Activated T-helper 17 cell treated with anti-CD3 and anti-CD28 coated beads, Interleukin-2, amount 50 U/mL, for 72 hours (primary cell): ENCODE results near the gene NSD1. TPM values are rescaled to one million over a fixed set of nuclear protein-coding genes. Genes with fewer than 3 reads are reported as not detected.

Experiments used
- ATAC-seq: fragments of 150-1000 bp; cut with Tn5 transposase; replicated peaks from 2 replicates; pipeline ENCODE4 v1.10.0; 2021; ENCODE audit warnings: mild to moderate bottlenecking, moderate library complexity
- H3K27ac Mint-ChIP-seq: one replicate; pipeline ENCODE4 v1.8.0; 2022; ENCODE audit warnings: mixed read lengths
- H3K27me3 Mint-ChIP-seq: one replicate; pipeline ENCODE4 v1.8.0; 2022; ENCODE audit warnings: mixed read lengths
- H3K36me3 Mint-ChIP-seq: one replicate; pipeline ENCODE4 v1.8.0; 2022; ENCODE audit warnings: low read depth, mild to moderate bottlenecking, mixed read lengths
- H3K4me1 Mint-ChIP-seq: one replicate; pipeline ENCODE4 v1.8.0; 2022; ENCODE audit warnings: mixed read lengths
- H3K4me3 Mint-ChIP-seq: one replicate; pipeline ENCODE4 v1.8.0; 2022; ENCODE audit warnings: mild to moderate bottlenecking, mixed read lengths
- H3K9me3 Mint-ChIP-seq: one replicate; pipeline ENCODE4 v1.8.0; 2022; ENCODE audit warnings: mixed read lengths
- total RNA-seq, 2 donors: library from RNA; stranded (reverse); gene quantifications; one replicate each; pipeline ENCODE4 v1.2.3, GENCODE V29; 2022

Gene NSD1
- total RNA-seq, 2 donors from 2014 or later, result 66.7 to 86.1 TPM

- Mint-ChIP-seq H3K4me1 (no peaks in the 10 kb centered on the region), H3K9me3 (no peaks in the 10 kb centered on the region), H3K27ac (no peak overlapping the region), H3K36me3 (no peaks in the 10 kb centered on the region), H3K27me3 (no peaks in the 10 kb centered on the region), H3K4me3 (no peak overlapping the region)
- no peak for ATAC-seq
These were observed 39.1 kb upstream of the NSD1 start for GRCh38 chr5:177094224-177095087.

- no peak for ATAC-seq
- H3K9me3 Mint-ChIP-seq, result no peaks in the 10 kb centered on the region
- H3K27ac Mint-ChIP-seq, result no peak overlapping the region
- H3K4me1 Mint-ChIP-seq, result no peaks in the 10 kb centered on the region
- H3K36me3 Mint-ChIP-seq, result no peaks in the 10 kb centered on the region
- H3K27me3 Mint-ChIP-seq, result no peaks in the 10 kb centered on the region
- H3K4me3 Mint-ChIP-seq, result no peak overlapping the region
These were observed 38.4 kb upstream of the NSD1 start for GRCh38 chr5:177095088-177095669.

DNA sequence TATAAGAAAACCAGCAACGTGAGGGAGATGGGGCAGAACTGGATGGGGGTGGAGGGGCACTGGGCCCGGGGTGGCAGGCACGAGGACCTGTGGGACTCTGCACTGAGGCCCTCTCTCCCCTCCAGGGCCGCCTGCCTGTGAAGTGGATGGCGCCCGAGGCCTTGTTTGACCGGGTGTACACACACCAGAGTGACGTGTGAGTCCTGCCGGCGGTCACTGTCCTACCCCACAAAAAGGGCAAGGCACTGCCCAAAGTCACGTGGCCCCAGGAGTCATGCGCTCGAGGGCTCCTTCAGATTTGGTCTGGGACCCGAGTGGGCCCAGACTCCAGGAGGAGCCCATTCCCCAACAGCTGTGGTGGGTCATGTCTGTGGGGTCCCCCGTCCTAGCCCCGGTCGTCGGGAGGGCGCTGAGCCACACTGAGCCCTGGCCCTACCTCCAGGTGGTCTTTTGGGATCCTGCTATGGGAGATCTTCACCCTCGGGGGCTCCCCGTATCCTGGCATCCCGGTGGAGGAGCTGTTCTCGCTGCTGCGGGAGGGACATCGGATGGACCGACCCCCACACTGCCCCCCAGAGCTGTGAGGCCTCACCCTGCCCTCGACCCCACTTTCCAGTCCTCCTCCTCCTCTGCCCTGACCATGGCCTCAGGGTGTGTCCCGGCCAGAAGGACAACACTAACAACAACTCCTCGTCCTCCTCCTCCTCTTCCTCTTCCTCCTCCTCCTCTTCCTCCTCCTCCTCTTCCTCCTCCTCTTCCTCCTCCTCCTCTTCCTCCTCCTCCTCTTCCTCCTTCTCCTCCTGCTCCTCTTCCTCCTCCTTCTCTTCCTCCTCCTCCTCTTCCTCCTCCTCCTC is 37.2 kb upstream of the NSD1 start:
- Mint-ChIP-seq H3K36me3 (no peaks in the 10 kb centered on the region), H3K9me3 (no peaks in the 10 kb centered on the region), H3K27ac (no peak overlapping the region), H3K4me1 (no peaks in the 10 kb centered on the region), H3K4me3 (no peak overlapping the region), H3K27me3 (no peaks in the 10 kb centered on the region)
- no peak for ATAC-seq

DNA sequence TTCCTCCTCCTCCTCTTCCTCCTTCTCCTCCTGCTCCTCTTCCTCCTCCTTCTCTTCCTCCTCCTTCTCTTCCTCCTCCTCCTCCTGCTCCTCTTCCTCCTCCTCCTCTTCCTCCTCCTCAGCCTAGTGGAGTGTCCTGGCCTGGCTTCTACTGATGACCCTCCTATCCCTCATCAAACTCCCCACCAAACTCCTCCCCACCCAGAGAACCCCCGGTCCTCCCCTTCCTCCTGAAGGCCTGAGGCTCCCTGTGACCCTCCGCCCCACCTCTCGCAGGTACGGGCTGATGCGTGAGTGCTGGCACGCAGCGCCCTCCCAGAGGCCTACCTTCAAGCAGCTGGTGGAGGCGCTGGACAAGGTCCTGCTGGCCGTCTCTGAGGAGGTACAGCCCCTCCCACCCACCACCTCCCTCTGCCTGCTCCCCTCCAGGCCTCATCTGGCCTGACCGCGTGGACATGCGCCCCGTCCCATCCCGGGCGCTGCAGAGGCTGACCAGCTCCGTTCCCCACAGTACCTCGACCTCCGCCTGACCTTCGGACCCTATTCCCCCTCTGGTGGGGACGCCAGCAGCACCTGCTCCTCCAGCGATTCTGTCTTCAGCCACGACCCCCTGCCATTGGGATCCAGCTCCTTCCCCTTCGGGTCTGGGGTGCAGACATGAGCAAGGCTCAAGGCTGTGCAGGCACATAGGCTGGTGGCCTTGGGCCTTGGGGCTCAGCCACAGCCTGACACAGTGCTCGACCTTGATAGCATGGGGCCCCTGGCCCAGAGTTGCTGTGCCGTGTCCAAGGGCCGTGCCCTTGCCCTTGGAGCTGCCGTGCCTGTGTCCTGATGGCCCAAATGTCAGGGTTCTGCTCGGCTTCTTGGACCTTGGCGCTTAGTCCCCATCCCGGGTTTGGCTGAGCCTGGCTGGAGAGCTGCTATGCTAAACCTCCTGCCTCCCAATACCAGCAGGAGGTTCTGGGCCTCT is 36.3 kb upstream of the NSD1 start:
- no peak for ATAC-seq
- H3K4me1 Mint-ChIP-seq, result no peaks in the 10 kb centered on the region
- no peaks in the 10 kb centered on the region for H3K36me3 Mint-ChIP-seq
- no peaks in the 10 kb centered on the region for H3K9me3 Mint-ChIP-seq
- H3K27me3 Mint-ChIP-seq, result no peaks in the 10 kb centered on the region
- no peak overlapping the region for H3K27ac Mint-ChIP-seq
- H3K4me3 Mint-ChIP-seq, result no peak overlapping the region

DNA sequence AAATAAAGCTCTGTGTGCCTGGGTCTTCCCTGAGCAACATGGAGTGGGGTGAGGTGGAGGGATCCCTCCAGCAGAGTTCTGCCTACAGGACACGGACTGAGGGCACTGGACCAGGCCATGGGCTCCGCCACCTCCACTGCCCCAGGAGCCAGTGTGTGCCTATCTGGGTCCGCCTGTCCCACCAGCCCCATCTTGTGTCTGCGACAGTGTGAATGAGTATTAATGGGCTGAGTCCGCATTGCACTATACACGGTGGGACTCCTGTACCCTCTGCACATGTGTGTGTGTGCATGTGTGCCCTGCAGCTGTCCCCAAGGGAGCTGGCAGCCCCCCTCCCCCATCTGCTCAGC is 35.5 kb upstream of the NSD1 start:
- Mint-ChIP-seq H3K4me1 (no peaks in the 10 kb centered on the region), H3K4me3 (no peak overlapping the region), H3K27me3 (no peaks in the 10 kb centered on the region), H3K36me3 (no peaks in the 10 kb centered on the region), H3K27ac (no peak overlapping the region), H3K9me3 (no peaks in the 10 kb centered on the region)
- no peak for ATAC-seq

DNA sequence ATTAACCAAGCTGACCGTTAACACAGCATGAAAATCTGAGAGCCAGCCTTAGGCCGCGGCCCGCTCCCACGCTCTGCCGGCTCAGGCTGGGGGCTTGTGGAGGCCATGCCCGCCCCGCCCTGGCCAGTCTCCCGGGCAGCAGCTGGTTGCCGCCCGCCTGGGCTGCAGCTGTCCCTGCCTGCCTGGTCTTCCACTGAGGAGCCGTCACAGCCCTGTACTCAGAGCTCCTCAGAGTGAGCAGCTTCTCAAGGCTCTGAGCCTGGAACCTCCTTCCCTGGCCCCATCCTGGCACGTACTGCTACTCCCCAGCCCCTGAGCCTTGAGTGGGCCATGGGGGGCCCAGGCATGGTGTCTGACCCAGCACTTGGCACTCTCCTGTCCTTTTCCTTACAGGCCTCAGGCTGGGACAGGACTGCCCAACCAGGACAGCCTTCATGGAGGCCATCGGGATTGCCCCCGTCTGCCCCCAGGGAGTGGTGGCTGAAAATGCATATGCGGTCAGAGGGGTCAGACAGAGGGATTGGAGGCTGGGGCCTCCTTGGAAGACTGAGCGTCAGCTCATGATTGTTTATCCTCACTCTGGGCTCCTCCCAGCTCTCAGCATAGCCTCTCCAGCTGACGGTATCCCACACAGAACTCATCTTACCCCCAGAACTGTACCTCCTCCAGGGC is 35.0 kb upstream of the NSD1 start:
- Mint-ChIP-seq H3K36me3 (no peaks in the 10 kb centered on the region), H3K4me1 (no peaks in the 10 kb centered on the region), H3K27me3 (no peaks in the 10 kb centered on the region), H3K27ac (no peak overlapping the region), H3K4me3 (no peak overlapping the region), H3K9me3 (no peaks in the 10 kb centered on the region)
- ATAC-seq, result no peak

GRCh38 chr5:177099422-177100093 is 34.0 kb upstream of the NSD1 start:
- H3K4me3 Mint-ChIP-seq, result no peak overlapping the region
- no peaks in the 10 kb centered on the region for H3K36me3 Mint-ChIP-seq
- H3K27me3 Mint-ChIP-seq, result no peaks in the 10 kb centered on the region
- ATAC-seq, result no peak
- no peak overlapping the region for H3K27ac Mint-ChIP-seq
- no peaks in the 10 kb centered on the region for H3K9me3 Mint-ChIP-seq
- no peaks in the 10 kb centered on the region for H3K4me1 Mint-ChIP-seq

- no peaks in the 10 kb centered on the region for H3K27me3 Mint-ChIP-seq
- H3K36me3 Mint-ChIP-seq, result no peaks in the 10 kb centered on the region
- H3K9me3 Mint-ChIP-seq, result no peaks in the 10 kb centered on the region
- H3K27ac Mint-ChIP-seq, result no peak overlapping the region
- no peak for ATAC-seq
- no peak overlapping the region for H3K4me3 Mint-ChIP-seq
- H3K4me1 Mint-ChIP-seq, result no peaks in the 10 kb centered on the region
These were observed 32.9 kb upstream of the NSD1 start for GRCh38 chr5:177100714-177101121.

GRCh38 chr5:177103523-177104253 is 29.9 kb upstream of the NSD1 start:
- Mint-ChIP-seq H3K4me3 (no peak overlapping the region), H3K36me3 (no peaks in the 10 kb centered on the region), H3K27ac (no peak overlapping the region), H3K27me3 (no peaks in the 10 kb centered on the region), H3K4me1 (no peaks in the 10 kb centered on the region), H3K9me3 (no peaks in the 10 kb centered on the region)
- ATAC-seq, result no peak

DNA sequence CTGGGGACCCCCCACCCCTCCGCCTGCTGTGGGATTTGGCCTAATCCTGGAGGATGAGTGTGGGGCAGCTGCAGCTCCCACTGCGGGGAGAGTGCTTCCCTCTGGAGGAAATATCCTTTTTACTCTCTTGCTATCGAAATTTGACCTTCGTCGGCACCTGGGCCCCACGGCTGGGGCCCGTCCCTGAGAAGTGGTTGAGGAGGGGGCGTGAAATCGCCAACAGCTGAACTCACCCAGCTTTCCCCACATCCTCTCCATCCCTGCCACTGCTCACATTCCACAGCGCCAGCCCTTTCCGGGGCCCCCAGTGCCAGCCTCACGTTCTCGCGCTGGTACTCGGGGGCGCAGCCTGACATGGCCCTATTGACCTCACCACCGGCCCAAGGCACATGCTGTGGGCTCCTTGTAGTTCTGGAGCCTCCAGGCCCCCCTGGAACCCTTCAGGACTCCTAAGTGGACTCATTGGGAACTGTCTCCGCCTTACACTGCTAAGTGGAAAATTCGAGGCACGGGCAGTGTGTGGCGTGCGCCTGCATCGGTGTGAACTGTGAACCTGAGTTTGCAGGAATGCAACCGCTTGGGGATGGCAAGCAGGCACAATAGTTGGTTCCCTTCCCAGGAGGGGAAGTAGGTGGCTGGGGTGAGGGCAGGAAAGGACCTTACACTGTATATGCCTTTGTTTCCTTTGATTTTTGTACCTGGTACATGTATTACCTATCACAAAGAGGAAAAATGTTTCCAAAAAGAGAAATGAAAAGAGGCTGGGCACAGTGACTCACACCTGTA is 27.7 kb upstream of the NSD1 start:
- H3K9me3 Mint-ChIP-seq, result no peaks in the 10 kb centered on the region
- no peaks in the 10 kb centered on the region for H3K27me3 Mint-ChIP-seq
- H3K4me3 Mint-ChIP-seq, result no peak overlapping the region
- H3K4me1 Mint-ChIP-seq, result no peaks in the 10 kb centered on the region
- no peak overlapping the region for H3K27ac Mint-ChIP-seq
- no peaks in the 10 kb centered on the region for H3K36me3 Mint-ChIP-seq
- no peak for ATAC-seq

GRCh38 chr5:177107159-177107558 is 26.4 kb upstream of the NSD1 start:
- ATAC-seq, result no peak
- Mint-ChIP-seq H3K27ac (no peak overlapping the region), H3K4me3 (no peak overlapping the region), H3K9me3 (no peaks in the 10 kb centered on the region), H3K36me3 (no peaks in the 10 kb centered on the region), H3K4me1 (peaks cover 5% of the 10 kb centered on the region), H3K27me3 (no peaks in the 10 kb centered on the region)

- no peak for ATAC-seq
- Mint-ChIP-seq H3K27ac (no peak overlapping the region), H3K4me1 (peaks cover 5% of the 10 kb centered on the region), H3K27me3 (no peaks in the 10 kb centered on the region), H3K36me3 (no peaks in the 10 kb centered on the region), H3K9me3 (no peaks in the 10 kb centered on the region), H3K4me3 (no peak overlapping the region)
These were observed 23.8 kb upstream of the NSD1 start for GRCh38 chr5:177109810-177110209.
